ENCODE measurements around the gene SMURF1. TPM values are rescaled to one million over a fixed set of nuclear protein-coding genes. Genes with fewer than 3 reads are reported as not detected.

The SMURF1 gene
- total RNA-seq, 2 experiments from 2014 or later, result 30.0 to 32.4 TPM

GRCh38 chr7:99124236-99124635 is 19.7 kb downstream of the SMURF1 start:
- Histone ChIP-seq H3K4me3 (ENCODE audit: low read length) (no peak overlapping the region), H3K27ac (ENCODE audit: low read depth in 1 of 2, low read length in 2 of 2) (no peak overlapping the region), H3K27me3 (ENCODE audit: control insufficient read depth in 1 of 2, insufficient read depth in 2 of 2, low read length in 2 of 2) (no peaks in the 10 kb centered on the region), H3K4me1 (ENCODE audit: insufficient read depth, low read length) (peaks cover 2% of the 10 kb centered on the region), H3K36me3 (ENCODE audit: insufficient read depth, low read length) (peaks cover 5% of the 10 kb centered on the region), H3K9me3 (ENCODE audit: control insufficient read depth in 1 of 2, insufficient read depth in 1 of 2, low read length in 2 of 2) (no peaks in the 10 kb centered on the region)
- ChIA-PET CTCF (no interaction called here), POLR2A (no interaction called here)
- no peaks in the 10 kb centered on the region for H3K9me3 Mint-ChIP-seq
- TF ChIP-seq CTCF (IDR thresholded peaks at IDR 0.05), result no peak
- intact Hi-C loops (cut with DNase I, micrococcal nuclease), result no loop called here
- no peak for ATAC-seq (ENCODE audit: poor library complexity)
- no peak overlapping the region for H3K4me3 Mint-ChIP-seq
- peaks cover 22% of the 10 kb centered on the region for H3K36me3 Mint-ChIP-seq (ENCODE audit: low read depth)
- no peak for DNase-seq
- no peaks in the 10 kb centered on the region for H3K27me3 Mint-ChIP-seq
- no peak overlapping the region for H3K27ac Mint-ChIP-seq
- H3K4me1 Mint-ChIP-seq (ENCODE audit: low read depth), result peaks cover 64% of the 10 kb centered on the region

GRCh38 chr7:99123571-99124033 is 20.3 kb downstream of the SMURF1 start:
- TF ChIP-seq CTCF (IDR thresholded peaks at IDR 0.05), result no peak
- ATAC-seq (ENCODE audit: poor library complexity) (no peak), DNase-seq (no peak)
- peaks cover 5% of the 10 kb centered on the region for H3K36me3 ChIP-seq (ENCODE audit: insufficient read depth, low read length)
- ChIA-PET CTCF (no interaction called here), POLR2A (no interaction called here)
- H3K27me3 ChIP-seq (ENCODE audit: control insufficient read depth in 1 of 2, insufficient read depth in 2 of 2, low read length in 2 of 2), result no peaks in the 10 kb centered on the region
- H3K27me3 Mint-ChIP-seq, result no peaks in the 10 kb centered on the region
- H3K27ac Mint-ChIP-seq, result no peak overlapping the region
- peaks cover 29% of the 10 kb centered on the region for H3K36me3 Mint-ChIP-seq (ENCODE audit: low read depth)
- no peak overlapping the region for H3K4me3 ChIP-seq (ENCODE audit: low read length)
- H3K9me3 Mint-ChIP-seq, result no peaks in the 10 kb centered on the region
- peaks cover 61% of the 10 kb centered on the region for H3K4me1 Mint-ChIP-seq (ENCODE audit: low read depth)
- peaks cover 2% of the 10 kb centered on the region for H3K4me1 ChIP-seq (ENCODE audit: insufficient read depth, low read length)
- intact Hi-C loops (cut with DNase I, micrococcal nuclease), result no loop called here
- H3K9me3 ChIP-seq (ENCODE audit: control insufficient read depth in 1 of 2, insufficient read depth in 1 of 2, low read length in 2 of 2), result no peaks in the 10 kb centered on the region
- H3K27ac ChIP-seq (ENCODE audit: low read depth in 1 of 2, low read length in 2 of 2), result no peak overlapping the region
- no peak overlapping the region for H3K4me3 Mint-ChIP-seq

GRCh38 chr7:99122762-99123161 is 21.1 kb downstream of the SMURF1 start:
- Histone ChIP-seq H3K36me3 (ENCODE audit: insufficient read depth, low read length) (peaks cover 5% of the 10 kb centered on the region), H3K27me3 (ENCODE audit: control insufficient read depth in 1 of 2, insufficient read depth in 2 of 2, low read length in 2 of 2) (no peaks in the 10 kb centered on the region), H3K4me1 (ENCODE audit: insufficient read depth, low read length) (peaks cover 2% of the 10 kb centered on the region), H3K4me3 (ENCODE audit: low read length) (no peak overlapping the region), H3K27ac (ENCODE audit: low read depth in 1 of 2, low read length in 2 of 2) (no peak overlapping the region), H3K9me3 (ENCODE audit: control insufficient read depth in 1 of 2, insufficient read depth in 1 of 2, low read length in 2 of 2) (no peaks in the 10 kb centered on the region)
- CTCF ChIA-PET, result no interaction called here
- intact Hi-C loops (cut with DNase I, micrococcal nuclease), result no loop called here
- POLR2A ChIA-PET, result no interaction called here
- no peak for ATAC-seq (ENCODE audit: poor library complexity)
- H3K27me3 Mint-ChIP-seq, result no peaks in the 10 kb centered on the region
- TF ChIP-seq CTCF (IDR thresholded peaks at IDR 0.05), result no peak
- H3K4me1 Mint-ChIP-seq (ENCODE audit: low read depth), result peaks cover 61% of the 10 kb centered on the region
- no peak overlapping the region for H3K27ac Mint-ChIP-seq
- peaks cover 37% of the 10 kb centered on the region for H3K36me3 Mint-ChIP-seq (ENCODE audit: low read depth)
- no peak for DNase-seq
- H3K4me3 Mint-ChIP-seq, result no peak overlapping the region
- peaks cover 3% of the 10 kb centered on the region for H3K9me3 Mint-ChIP-seq

Data from CD4-positive, alpha-beta T cell (primary cell).